ENCODE results near the gene HAAO.
"Not testable (repeated sequence)": the region's sequence is repeated elsewhere in the genome, so short reads cannot be mapped to it uniquely, and the experiment has no call there.

The HAAO gene

DNA sequence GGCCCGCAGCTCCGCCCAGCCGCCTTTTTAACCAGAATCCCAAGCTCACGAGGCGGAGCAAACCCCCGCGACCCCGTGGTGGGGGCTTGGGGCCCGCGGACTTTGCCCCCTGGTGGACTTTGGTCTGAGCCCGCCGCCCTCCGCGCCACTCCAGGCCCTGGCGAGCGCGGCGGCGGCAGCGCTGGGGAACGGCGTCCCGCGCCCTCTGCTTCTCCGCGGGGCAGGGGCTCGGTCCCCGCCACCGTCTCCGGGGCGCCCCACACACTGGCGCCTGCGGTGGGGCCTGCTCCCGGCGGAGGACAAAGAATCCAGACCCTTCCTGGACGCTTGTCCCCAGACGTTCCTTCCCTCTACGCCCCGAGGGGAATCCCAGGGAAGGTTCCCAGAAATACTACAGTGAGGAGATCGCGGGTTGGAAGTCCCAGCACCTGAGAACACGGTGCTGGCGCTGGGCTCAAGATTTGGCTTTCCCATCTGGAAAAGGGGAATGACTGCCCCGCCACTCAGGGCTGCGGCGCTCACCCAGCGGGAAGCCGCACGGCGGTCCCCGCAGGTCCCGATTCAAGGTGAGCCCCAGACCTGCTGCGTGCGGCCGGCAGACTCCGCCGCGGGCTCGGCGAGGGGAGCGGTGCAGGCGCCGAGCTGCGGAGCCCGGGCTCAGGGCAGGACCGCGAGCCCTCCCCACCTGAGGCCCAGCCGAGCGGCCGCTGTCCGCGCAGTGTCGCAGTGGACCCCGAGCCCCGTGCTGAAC lies at the start of gene HAAO:
Gene HAAO, minus strand, starts transcription at position 1 of the 751 bp plus-strand sequence. CDS start 47 bp downstream, outside the sequence.
- DNase-seq = peak; percentile 47

DNA sequence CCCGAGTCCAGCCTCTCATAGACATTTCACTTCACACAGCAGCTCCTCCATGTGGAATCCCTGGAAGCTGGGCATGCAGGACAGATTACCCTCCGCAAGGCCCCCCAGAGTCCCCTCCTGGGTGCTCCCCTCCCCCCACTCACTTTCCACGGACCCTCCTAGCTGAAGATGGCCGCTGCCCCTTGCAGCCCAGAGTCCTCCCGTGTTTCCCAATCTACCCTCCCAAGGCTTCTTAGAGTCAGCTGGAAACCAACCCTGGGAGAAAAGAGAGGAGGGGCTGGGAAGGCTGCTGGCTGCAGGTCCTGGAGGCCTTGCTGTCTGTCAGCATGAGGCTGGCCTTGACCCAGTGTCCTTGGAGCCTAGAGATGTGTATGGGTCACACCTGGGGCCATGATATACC lies 49.0 kb upstream of the HAAO start:
- no peak for DNase-seq

DNA sequence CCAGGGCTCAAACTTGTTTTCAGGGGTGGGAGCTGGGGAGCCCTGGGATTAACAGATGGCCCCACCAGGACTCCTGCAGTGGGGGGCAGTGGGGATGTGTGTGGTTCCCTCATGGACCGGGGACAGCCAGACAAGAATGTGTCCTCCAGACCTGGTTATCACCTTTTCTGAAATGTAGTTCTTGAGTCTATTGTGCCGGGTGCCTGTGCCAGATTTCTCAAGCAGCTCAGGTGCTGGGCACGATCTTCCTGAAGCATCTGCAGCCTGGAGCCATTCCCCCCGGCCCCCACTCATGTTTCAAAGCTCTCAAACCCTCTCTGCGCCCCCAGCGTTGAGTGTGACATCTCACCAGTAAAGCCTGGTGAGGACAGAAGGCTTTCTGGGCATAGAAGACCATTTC lies 48.4 kb upstream of the HAAO start:
- no peak for DNase-seq

DNA sequence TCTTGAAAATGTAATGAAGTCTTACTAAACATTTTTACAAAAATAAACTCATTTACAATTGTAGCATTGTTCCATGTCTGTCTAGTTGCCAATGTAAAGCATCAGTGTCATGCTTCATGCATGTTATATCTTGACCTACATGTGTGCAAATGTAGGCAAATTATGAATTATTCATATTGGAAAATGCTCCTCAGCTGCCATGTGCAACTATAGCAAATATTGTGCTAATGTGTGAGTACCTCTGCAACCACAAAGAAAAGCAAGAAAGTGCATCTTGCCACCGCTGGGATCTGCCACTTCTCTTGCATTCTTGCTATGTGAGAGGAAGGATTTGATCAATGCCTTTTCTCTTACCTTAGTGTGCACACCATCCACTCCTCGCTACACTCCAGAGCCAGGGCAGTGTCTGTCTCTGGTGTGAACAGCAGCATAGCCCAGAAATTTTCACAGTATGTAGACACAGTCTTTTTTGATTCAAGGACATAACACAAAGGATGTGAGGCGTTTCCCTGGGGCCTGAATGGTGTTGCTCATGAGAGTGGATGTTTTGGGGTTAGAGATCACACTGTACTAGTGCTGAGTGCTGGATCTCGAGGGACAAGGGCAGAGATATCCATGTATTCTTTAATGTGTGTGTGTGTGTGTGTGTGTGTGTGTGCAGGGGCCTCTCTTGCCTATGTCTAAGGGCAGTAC lies 47.6 kb upstream of the HAAO start:
- DNase-seq = no peak

DNA sequence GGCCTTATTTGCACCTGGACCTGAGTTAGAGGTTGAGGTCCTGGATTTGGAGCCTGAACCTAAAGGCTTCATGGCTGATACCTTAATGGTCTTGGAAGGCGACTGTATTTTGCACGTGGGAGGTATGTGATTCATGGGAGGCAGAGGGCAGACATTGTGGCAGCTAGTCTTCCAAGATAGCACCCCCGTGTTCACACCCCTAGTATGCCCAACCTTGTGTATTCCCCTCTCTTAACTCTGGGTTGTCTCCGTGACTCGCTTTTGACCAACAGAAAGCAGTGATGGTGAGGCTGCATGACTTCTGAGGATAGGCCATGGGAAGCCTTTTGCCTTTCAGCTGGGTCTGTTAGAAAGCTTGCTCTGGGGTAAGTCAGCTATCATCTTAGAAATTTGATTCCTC lies 45.8 kb upstream of the HAAO start:
- DNase-seq = no peak

DNA sequence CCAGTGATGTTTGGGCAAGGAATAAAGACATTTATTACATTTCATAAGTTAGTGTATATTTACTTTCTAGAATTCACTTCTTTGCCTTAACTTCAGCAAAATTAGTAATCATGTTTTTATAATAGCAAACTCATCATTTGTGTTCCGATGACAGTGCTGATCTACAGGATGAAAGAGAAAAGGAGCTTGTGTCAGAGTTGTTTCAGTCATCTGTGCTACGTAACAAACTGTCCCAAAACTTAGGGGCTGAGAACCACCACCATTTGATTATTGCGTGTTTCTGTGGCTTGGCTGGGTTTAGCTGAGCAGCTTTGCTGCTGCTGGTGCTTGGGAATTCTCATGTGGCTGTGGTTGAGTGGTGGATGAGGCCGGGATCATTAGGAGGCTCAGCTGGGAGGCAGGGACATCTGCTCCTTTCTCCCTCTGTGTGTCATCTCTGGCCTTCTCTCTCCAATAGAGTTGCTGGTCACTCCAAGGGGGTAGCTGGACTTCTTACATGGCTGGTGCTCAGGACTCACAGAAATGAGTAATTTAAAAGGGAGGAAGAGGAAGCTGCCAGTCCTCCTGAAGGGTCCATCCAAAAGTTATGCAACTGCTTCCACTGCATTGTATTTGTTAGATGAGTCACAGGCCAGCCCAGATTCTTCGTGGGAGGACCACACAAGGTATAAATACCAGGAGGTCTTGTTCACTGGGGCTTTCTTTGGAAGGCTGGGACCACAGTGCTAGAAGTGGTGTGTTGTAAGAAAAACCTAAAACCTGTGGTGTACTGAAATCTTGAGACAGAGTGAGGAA lies 43.4 kb upstream of the HAAO start:
- DNase-seq = peak; percentile 86

DNA sequence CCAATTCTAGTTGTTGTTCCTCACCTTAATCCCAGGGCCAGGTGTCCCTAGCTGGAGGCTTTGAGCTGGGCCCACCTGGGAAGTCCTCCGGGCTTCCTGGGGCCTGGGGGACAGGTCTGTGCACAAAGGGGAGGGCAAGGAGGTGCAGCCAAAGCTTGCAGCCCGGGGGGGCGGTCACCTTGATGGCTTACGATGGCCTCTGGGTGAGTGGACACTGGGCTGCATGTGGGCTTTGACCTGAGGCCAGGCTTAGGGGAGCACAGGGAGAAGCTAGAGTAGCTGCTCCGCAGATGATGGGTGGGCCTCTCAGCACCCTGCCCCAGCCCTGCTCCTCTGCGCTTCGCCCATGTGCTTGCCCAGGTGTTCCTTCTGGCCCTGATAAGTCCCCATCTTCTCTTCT lies 41.8 kb upstream of the HAAO start:
- no peak for DNase-seq

DNA sequence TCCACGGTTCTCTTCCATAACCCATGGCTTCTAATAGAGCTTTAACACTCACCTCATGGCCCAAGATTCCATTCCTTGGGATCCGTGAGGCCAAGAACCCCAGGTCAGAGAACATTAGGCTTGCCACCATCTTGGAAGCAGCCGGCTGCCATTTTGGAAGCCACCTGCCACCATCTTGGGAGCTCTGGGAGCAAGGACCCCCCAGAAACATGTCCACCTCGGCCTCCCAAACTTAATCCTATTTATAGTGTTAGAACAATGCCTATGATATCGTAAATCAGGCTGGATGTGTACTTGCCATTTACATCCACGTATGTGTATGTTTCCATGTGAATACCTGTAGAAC lies 39.9 kb upstream of the HAAO start:
- no peak for DNase-seq

DNA sequence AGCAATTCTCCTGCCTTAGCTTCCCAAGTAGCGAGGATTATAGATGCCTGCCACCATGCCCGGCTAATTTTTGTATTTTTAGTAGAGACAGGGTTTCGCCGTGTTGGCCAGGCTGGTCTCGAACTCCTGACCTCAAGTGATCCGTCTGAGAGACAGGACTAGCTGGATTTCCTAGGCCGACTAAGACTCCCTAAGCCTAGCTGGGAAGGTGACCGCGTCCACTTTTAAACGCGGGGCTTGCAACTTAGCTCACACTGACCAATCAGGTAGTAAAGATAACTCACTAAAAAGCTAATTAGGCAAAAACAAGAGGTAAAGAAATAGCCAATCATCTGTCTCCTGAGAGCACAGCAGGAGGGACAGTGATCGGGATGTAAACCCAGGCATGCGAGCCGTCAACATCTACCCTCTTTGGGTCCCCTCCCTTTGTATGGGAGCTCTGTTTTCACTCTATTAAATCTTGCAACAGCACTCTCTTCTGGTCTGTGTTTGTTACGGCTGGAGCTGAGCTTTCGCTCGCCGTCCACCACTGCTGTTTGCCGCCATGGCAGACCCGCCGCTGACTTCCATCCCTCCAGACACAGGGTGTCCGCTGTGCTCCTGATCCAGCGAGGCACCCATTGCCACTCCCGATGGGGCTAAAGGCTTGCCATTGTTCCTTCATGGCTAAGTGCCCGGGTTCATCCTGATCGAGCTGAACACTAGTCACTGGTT lies 39.3 kb upstream of the HAAO start:
- not testable (repeated sequence) for DNase-seq

DNA sequence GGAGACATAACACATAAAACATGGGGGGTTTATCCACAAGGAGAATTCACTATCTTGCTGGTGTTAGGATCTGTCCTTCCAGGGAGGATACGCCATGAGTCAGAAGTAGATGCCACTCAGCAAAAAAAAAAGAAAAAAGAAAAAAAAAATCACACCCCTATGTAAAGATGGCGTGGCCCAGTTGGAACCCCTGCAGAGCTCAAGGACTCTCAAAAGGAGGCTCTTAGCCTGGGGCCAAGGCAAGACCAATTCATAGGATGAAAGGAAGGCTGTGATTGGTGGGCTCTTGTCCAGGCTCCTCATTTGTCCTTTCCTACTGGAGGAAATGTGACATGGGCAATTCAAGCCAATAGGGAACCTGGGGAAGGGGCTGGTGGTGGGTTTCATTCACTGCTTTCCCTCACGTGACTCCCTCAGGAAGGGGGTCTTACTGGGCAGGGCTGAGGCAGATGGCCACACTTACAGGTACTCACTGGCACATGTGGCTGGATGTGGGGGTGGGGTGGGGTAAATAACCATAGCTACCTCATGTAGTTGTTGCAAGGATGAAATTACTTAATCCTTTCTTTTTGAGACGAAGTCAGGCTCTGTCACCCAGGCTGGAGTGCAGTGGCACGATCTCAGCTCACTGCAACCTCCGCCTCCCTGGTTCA lies 38.7 kb upstream of the HAAO start:
- no peak for DNase-seq

DNA sequence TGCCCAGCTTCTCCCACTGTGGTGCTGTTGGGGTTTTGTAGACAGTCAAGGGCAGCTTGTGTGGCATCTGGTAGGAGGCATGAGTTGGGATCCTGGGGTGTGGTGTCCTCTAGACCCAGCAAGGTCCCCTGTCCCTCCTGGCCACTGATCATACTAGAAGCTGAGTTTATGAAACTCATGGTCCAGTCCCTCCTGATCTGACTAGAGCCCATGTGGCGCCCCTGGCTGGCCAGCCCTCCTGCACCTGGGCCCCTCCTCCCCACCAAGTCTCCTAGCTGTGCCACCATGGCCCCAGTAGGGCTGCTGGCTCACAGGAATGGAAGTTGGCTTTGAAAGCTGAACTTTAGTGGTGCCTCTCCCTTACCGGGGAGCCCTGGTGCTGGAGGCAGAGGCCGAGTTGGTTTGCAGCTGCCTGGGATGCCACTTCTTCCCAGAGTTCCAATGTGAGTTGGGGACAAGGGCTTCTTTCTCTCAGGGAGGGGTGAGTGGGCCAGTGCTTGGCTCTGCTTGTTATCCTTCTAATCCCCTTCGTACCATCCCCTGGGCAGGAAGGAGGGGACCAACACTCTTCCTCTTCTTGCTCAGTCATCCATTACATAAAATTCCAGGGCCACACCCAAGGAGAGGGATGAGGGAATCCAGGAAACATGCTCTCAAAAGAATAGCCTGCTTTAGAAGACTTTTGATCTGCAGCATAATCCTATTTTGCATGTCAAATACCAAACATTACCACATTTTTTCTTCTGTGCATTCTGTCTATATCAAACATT lies 37.5 kb upstream of the HAAO start:
- DNase-seq = no peak

DNA sequence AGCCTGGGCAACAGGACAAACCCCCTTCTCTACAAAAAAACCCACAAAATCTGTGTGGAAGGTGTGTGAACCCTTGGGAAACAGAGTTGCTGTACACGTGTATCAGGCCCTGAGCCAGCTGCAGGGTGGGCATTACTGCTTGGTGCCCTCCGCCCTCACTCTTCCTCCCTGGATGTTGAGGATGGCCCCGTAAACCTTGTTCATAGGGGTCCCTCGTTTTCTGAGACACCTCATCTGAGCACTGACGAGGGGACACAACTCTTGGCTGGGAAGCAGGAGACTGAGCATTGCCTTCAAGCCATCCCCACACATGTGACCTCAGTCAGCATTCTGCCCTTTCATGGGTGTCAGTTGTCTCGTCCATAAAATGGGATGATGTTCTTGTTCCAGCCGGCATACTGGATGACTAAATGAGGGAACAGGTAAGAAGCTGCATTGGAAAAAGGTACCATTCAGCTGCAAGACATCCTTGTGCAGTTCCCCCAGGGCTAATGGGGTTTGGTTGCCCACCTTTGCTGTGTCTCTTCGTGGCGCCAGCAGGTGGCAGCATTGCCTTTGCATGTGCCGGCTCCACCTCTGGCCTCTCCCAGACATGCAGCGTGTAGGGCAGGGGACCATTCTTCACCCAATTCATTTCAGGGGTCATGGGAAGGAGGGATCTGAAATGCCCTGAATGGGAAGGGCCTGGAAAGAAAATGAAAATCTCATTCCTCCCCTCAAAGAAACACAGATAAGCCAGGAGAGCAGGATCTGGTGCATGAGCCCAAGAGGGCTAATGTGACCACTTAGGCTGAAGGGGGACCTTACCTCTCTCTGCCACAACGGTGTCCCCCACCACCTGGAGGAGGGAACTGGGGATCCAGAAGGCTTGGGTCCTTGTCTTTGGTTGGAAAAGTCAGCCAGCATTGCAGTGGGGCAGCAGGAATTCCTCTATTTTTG lies 36.4 kb upstream of the HAAO start:
- peak; percentile 81 for DNase-seq

DNA sequence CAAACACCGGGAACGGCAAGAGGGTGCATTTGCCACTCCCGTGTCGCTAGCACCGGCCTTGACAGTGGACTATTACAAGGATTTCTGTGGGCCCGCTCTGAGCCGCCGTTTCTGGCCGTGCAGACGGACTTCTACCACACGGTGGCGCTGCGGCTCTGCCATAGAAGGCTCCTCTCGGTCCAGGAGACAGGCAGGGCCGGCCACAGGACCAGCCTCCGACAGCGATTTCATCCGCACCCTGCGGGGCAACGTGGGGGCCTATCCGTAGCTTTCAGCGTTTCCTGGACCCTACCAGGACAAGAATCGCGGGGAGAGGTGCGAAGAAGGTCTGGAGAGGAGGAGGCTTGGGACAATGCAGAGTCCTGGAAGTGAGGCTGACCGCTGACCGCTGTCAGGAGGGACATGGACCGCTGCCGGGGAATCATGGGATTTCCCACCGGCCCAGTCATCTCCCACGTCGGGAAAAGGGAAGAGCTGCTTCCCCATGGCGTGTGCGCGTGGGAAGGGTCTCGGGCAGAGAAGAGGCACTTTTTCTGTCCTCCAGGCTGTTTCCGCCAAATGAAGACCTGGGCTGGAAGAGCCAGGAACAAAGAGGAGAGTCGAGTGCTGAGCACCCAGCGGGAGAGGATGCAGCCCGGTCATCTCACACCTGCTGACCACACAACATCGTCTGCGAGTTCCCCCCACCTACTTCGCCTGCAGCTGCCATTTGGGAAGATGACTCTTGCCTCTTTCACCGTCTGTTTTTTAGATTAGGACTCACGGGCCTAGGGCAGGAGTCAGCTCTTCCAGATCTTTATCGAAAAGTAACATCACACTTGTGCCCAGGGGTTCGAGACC lies 35.5 kb upstream of the HAAO start:
- peak; percentile 95 for DNase-seq

DNA sequence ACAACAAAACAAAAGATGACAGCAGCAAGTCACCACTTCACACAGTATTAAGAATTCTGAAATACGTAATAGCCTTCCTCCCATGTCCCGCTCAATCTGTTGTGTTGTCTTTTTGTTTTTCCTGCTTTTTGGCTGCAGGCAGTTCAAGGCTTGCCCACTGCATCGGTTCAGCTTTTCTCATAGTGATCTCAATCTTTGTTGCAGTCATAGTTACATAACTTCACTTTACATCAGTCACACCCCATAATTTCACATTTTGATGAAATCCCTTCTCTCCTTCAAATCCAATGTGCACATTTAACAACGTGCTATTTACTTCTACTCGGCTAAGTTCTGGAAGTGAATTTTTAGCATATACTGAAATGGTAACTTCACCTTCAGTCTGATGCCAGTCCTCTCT lies 33.8 kb upstream of the HAAO start:
- DNase-seq = no peak

DNA sequence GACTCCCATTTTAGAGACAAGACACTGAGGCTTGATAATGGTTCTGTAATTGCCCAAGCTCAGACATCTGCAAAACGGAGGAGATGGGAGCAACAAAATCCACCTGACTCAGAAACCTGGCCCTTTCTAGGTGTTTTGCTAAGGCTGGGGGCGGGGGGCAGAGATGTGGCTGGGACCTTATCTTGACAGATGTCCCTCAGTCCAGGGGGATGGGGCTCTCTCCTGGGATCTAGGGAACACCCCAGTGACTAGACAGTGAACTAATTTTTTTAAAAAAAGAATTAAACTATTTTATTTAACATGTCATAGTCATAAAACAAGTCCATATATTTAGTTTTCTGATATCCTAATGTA lies 32.0 kb upstream of the HAAO start:
- DNase-seq = no peak

DNA sequence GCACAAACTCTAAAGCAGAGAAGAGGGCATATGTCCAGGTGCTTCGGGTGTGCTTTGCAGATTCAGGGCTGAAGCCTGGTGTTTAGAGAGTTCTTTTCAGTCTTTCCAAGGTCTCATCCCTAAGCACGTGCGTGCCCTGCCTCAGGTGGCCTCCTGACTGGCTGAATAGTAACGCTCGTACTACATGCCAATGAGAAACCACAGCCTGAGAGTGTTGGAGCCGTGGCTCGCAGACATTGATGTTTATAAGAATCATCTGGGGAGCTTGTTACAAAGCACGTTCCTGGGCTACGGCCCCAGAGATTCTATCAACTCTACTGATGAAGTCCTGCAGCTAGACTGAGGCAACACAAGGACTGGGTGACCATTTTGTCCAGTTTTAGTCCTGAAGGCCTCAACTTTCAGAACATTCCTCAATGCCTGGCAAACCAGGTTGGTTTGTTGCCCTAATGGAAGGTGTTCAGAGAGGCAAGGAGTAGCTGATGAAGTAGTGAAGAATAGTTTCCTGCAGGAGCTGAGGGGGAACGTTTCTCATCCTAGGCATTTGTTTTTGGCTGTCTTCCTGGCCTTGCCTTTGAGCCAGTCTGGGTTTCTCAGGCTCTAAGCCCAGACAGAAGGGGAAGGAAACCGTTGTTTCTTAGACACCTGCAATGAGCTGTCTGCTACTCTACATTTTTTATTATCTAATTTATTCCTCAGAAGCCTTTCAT lies 31.5 kb upstream of the HAAO start:
- no peak for DNase-seq

DNA sequence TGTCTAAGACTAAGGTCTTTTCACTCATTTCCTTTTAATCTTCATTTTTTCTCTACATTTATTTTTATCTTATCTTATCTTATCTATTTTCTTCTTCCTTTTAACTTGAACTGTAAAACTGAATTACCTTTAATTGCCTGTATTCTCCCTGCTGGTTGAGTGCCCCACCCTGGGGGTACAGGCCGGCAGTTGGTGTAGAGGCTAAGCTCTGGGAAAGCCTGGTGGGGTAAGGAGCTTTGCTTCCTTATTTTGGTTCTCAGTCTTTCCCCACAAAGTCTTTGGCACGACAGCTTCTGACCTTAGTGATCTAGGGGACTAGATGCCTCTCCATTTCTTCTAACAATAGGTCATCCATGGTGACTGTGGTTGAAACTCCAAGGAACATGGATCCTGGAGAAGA lies 26.8 kb upstream of the HAAO start:
- no peak for DNase-seq

DNA sequence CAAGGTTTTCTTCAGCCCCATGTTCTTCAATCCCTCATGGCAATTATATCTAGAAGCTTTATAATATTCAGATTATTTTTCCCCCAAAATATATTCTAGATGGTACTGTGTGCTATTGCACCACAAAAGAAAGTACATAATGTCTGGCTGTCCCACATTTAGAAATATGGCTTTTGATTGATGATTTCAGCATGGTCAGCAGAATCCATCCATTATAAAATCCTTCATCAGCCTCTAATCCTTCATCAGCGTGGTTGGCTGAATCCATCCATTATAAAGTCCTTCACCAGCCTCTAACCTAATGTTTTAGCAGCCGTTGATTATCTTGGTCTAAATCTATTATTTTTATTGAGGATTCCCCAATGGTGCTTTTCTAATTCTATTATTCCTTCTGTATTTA lies 23.3 kb upstream of the HAAO start:
- no peak for DNase-seq

DNA sequence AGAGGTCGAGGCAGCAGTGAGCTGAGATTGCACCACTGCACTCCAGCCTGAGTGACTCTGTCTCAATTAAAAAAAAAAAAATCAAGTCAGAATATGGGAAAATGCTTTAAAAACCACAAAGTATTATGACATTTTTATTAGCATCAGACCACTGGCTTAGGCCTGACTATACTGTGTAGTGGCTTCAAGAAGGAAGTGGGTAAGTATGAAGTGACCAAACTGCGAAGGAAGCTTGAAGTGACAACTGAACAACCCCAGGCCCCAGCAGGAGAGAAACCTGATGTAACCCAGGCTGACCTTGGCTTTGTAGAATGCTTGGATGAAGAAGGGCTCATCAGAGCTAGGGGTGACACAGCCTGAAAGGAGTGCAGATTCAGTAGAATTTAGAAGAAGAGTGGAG lies 21.4 kb upstream of the HAAO start:
- peak; percentile 29 for DNase-seq

Data from suppressor macrophage treated with lipopolysaccharide for 4 hours (primary cell).